ENCODE measurements around the gene MRS2. TPM values are rescaled to one million over a fixed set of nuclear protein-coding genes. Genes with fewer than 3 reads are reported as not detected.
A peak's percentile ranks its signal among the peaks of the same experiment; 100 is the strongest.

The MRS2 gene
- total RNA-seq, 1 experiment from 2014 or later = 85.8 TPM

- no peak overlapping the region for H2AFZ ChIP-seq (ENCODE audit: low read length)
- Mint-ChIP-seq H3K27ac (no peak overlapping the region), H3K27me3 (ENCODE audit: low read depth) (peaks cover 20% of the 10 kb centered on the region)
These were observed 44.4 kb upstream of the MRS2 start for GRCh38 chr6:24358219-24358821.

More at GRCh38 chr6:24358219-24358821, 44.4 kb upstream of the MRS2 start:
- H3K23ac ChIP-seq (ENCODE audit: insufficient read length, low read depth, low read length) = no peak overlapping the region
- H3K36me3 Mint-ChIP-seq (ENCODE audit: insufficient read depth in 1 of 3, low read depth in 3 of 3) = peaks cover 0 to 1% (median 0%) of the 10 kb centered on the region in 3 experiments; a peak in 2 of 7 replicates
- H3K23me2 ChIP-seq (ENCODE audit: insufficient read length, low read depth, low read length, poor library complexity, severe bottlenecking) = peaks cover 13% of the 10 kb centered on the region
- H3K9ac ChIP-seq (ENCODE audit: extremely low read depth, insufficient read length, low read length) = no peak overlapping the region
- no peak overlapping the region for H2BK15ac ChIP-seq (ENCODE audit: low read depth, low read length)
- H3K79me1 ChIP-seq (ENCODE audit: insufficient read depth, low read depth, low read length, poor library complexity, severe bottlenecking) = no peaks in the 10 kb centered on the region
- peak overlapping the region; percentile 23 for H3K4me2 ChIP-seq (ENCODE audit: insufficient read depth, insufficient read length, low read length)
- H3K9me3 ChIP-seq (ENCODE audit: control insufficient read depth, low read depth, low read length) = no peaks in the 10 kb centered on the region
- no peak overlapping the region for H4K8ac ChIP-seq (replicated peaks; ENCODE audit: insufficient read length, low read depth, low read length)
- peaks cover 0 to 2% of the 10 kb centered on the region in 2 experiments; a peak in 1 of 5 replicates for H3K9me3 Mint-ChIP-seq
- no peaks in the 10 kb centered on the region for H4K20me1 ChIP-seq (ENCODE audit: control insufficient read depth, insufficient read depth, insufficient read length)
- DNase-seq = no peak
- TF ChIP-seq, protein P1, sequence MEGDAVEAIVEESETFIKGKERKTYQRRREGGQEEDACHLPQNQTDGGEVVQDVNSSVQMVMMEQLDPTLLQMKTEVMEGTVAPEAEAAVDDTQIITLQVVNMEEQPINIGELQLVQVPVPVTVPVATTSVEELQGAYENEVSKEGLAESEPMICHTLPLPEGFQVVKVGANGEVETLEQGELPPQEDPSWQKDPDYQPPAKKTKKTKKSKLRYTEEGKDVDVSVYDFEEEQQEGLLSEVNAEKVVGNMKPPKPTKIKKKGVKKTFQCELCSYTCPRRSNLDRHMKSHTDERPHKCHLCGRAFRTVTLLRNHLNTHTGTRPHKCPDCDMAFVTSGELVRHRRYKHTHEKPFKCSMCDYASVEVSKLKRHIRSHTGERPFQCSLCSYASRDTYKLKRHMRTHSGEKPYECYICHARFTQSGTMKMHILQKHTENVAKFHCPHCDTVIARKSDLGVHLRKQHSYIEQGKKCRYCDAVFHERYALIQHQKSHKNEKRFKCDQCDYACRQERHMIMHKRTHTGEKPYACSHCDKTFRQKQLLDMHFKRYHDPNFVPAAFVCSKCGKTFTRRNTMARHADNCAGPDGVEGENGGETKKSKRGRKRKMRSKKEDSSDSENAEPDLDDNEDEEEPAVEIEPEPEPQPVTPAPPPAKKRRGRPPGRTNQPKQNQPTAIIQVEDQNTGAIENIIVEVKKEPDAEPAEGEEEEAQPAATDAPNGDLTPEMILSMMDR (conservative IDR thresholded peaks at IDR 0.05) = no peak
- no peak overlapping the region for H3K27ac ChIP-seq (ENCODE audit: insufficient read length, low read depth, low read length)
- H3K14ac ChIP-seq (ENCODE audit: insufficient read depth, low read length) = no peak overlapping the region
- H4K5ac ChIP-seq (ENCODE audit: insufficient read length, low read depth, low read length) = no peak overlapping the region
- H3K18ac ChIP-seq (ENCODE audit: insufficient read length, low read depth, low read length) = no peak overlapping the region
- H3K56ac ChIP-seq (ENCODE audit: insufficient read length, low read depth, low read length) = no peak overlapping the region
- peak overlapping the region; percentile 67 to 69 for H3K4me3 Mint-ChIP-seq
- no peak overlapping the region for H3K4ac ChIP-seq (ENCODE audit: low read depth, low read length)
- no peaks in the 10 kb centered on the region for H3K4me1 ChIP-seq (ENCODE audit: insufficient read depth, low read length)
- no peak overlapping the region for H2BK120ac ChIP-seq (ENCODE audit: low read depth, low read length, poor library complexity, severe bottlenecking)
- no peak overlapping the region for H4K91ac ChIP-seq (ENCODE audit: insufficient read length, low read depth, low read length)
- no peak overlapping the region for H2BK20ac ChIP-seq (ENCODE audit: low read depth, low read length, poor library complexity, severe bottlenecking)
- no peak overlapping the region for H3T11ph ChIP-seq (ENCODE audit: low read length)
- peaks cover 5 to 9% of the 10 kb centered on the region in 2 experiments; a peak in 2 of 4 replicates for H3K4me1 Mint-ChIP-seq
- H2BK12ac ChIP-seq (ENCODE audit: insufficient read length, low read depth, low read length) = no peak overlapping the region
- no peak overlapping the region for H2AK5ac ChIP-seq (ENCODE audit: insufficient read length, low read length)
- WGBS (ENCODE audit: extremely low coverage, insufficient read length, low lambda C conversion rate) = no CpG with 5 or more reads among the region's 12 CpGs
- H2BK5ac ChIP-seq (ENCODE audit: insufficient read length, low read length) = no peak overlapping the region
- peaks cover 4% of the 10 kb centered on the region; the same call in 1 of the 2 replicates for H3K27me3 ChIP-seq (ENCODE audit: insufficient read depth, low read length)
- H3K79me2 ChIP-seq (ENCODE audit: insufficient read depth, low read length) = no peaks in the 10 kb centered on the region

Data from H9 (cell line).